B cell (primary cell): Measurements from ENCODE around the gene SBK1. TPM values are rescaled to one million over a fixed set of nuclear protein-coding genes. Genes with fewer than 3 reads are reported as not detected.

Source experiments
- ATAC-seq: fragments of 200-7000 bp; cut with Tn5 transposase; one replicate; pipeline ENCODE4 v1.10.0; 2021; ENCODE audit warnings: low read depth, mild to moderate bottlenecking, moderate number of reproducible peaks, moderate library complexity
- CTCF ChIA-PET: fragments of 350-600 bp; sonication (Branson Sonifier 250); formaldehyde crosslinking; loops from one replicate; lab custom pipeline; 2021; ENCODE audit warnings: antibody characterized with exemption, inconsistent platforms; lab: Charles Lee
- POLR2A ChIA-PET: fragments of 350-600 bp; sonication (Branson Sonifier 250); formaldehyde crosslinking; loops from one replicate; lab custom pipeline; 2021; ENCODE audit warnings: antibody characterized with exemption; lab: Charles Lee
- DNase-seq: peaks from one replicate; pipeline ENCODE4 v3.0.0; 2013
- H2AFZ ChIP-seq: 2 replicates; pipeline ENCODE4 v1.6.1; 2012; ENCODE audit warnings: mild to moderate bottlenecking, low read depth, low read length; ENCODE audit not compliant: insufficient read depth, poor library complexity, severe bottlenecking
- H3K27ac ChIP-seq, 2 donors: 1 replicate in 1 of 2; 2 replicates in 1 of 2; pipeline ENCODE4 v1.5.1; 2012 to 2013; ENCODE audit warnings: low read length in 2 of 2, mild to moderate bottlenecking in 2 of 2, moderate library complexity in 1 of 2
- H3K27me3 ChIP-seq, 4 experiments: fragments of 200-600 bp in 1 of 4; sonication (generic) in 1 of 4; replicated peaks in 1 of 4; 1 replicate in 2 of 4; 2 replicates in 2 of 4; pipeline versions ENCODE4 v1.6.1 to v1.7.0; 2013 to 2016; ENCODE audit warnings: low read length in 3 of 4, mild to moderate bottlenecking in 2 of 4, mixed read lengths in 1 of 4, moderate library complexity in 1 of 4; ENCODE audit not compliant: insufficient read depth in 4 of 4, control insufficient read depth in 3 of 4; ENCODE audit errors: control extremely low read depth in 1 of 4
- H3K36me3 ChIP-seq, 2 experiments: replicated peaks in 1 of 2; 1 replicate in 1 of 2; 2 replicates in 1 of 2; pipeline versions ENCODE4 v1.6.1 to v1.7.1; 2013; ENCODE audit warnings: low read length in 1 of 2; ENCODE audit not compliant: insufficient read depth in 2 of 2, control insufficient read depth in 1 of 2; ENCODE audit errors: control extremely low read depth in 1 of 2, extremely low read depth in 1 of 2
- H3K4me1 ChIP-seq, 2 donors: fragments of 200-600 bp in 1 of 2; sonication (generic) in 1 of 2; 1 replicate in 1 of 2; 2 replicates in 1 of 2; pipeline versions ENCODE4 v1.5.1 to v1.6.1; 2013 to 2017; ENCODE audit warnings: low read length in 2 of 2; ENCODE audit not compliant: control insufficient read depth in 2 of 2, insufficient read depth in 2 of 2
- H3K4me2 ChIP-seq: replicated peaks from 2 replicates; pipeline ENCODE3; 2012; ENCODE audit warnings: mild to moderate bottlenecking, low read depth, low read length; ENCODE audit not compliant: poor library complexity, severe bottlenecking
- H3K4me3 ChIP-seq, 5 experiments: fragments of 200-600 bp in 1 of 5; sonication (generic) in 1 of 5; 1 replicate in 3 of 5; 2 replicates in 2 of 5; pipeline versions ENCODE4 v1.5.1 to v1.7.0; 2011 to 2016; ENCODE audit warnings: low read length in 4 of 5, mild to moderate bottlenecking in 4 of 5, low read depth in 2 of 5, control low read depth in 1 of 5, moderate library complexity in 1 of 5; ENCODE audit not compliant: insufficient read depth in 1 of 5; ENCODE audit errors: control extremely low read depth in 1 of 5, extremely low read depth in 1 of 5
- H3K79me2 ChIP-seq: fragments of 200-600 bp; sonication (generic); one replicate; pipeline ENCODE4 v1.6.0; 2016; ENCODE audit warnings: low read length; ENCODE audit not compliant: control insufficient read depth, insufficient read depth
- H3K9ac ChIP-seq: fragments of 200-600 bp; sonication (generic); 2 replicates; pipeline ENCODE4 v1.6.1; 2017; ENCODE audit warnings: mild to moderate bottlenecking, low read length, moderate library complexity
- H3K9me3 ChIP-seq, 3 donors: one replicate each; pipeline versions ENCODE4 v1.6.1 to v1.7.1; 2013; ENCODE audit warnings: low read length in 2 of 3; ENCODE audit not compliant: control insufficient read depth in 2 of 3, insufficient read depth in 1 of 3; ENCODE audit errors: control extremely low read depth in 1 of 3
- H4K20me1 ChIP-seq: 2 replicates; pipeline ENCODE4 v1.6.0; 2012; ENCODE audit warnings: mild to moderate bottlenecking, low read length; ENCODE audit not compliant: insufficient read depth, control insufficient read depth, poor library complexity, severe bottlenecking
- H3K27ac Mint-ChIP-seq: one replicate; pipeline ENCODE4 v1.8.0; 2021; ENCODE audit warnings: mixed read lengths
- H3K27me3 Mint-ChIP-seq: one replicate; pipeline ENCODE4 v1.8.0; 2021; ENCODE audit warnings: mixed read lengths
- H3K4me1 Mint-ChIP-seq: one replicate; pipeline ENCODE4 v1.8.0; 2021; ENCODE audit warnings: mixed read lengths
- H3K4me3 Mint-ChIP-seq: one replicate; pipeline ENCODE4 v1.8.0; 2021; ENCODE audit warnings: mixed read lengths
- H3K9me3 Mint-ChIP-seq: one replicate; pipeline ENCODE4 v1.8.0; 2022; ENCODE audit warnings: mixed read lengths; ENCODE audit not compliant: insufficient read depth
- EZH2 ChIP-seq: IDR thresholded peaks from 2 replicates; pipeline ENCODE4 v1.6.1; 2012; ENCODE audit warnings: borderline replicate concordance, low read depth, mild to moderate bottlenecking, moderate library complexity, low read length; ENCODE audit not compliant: insufficient read depth, poor library complexity, severe bottlenecking
- WGBS: methylation state at CpG from one replicate; pipeline ENCODE4 v1.1.5; 2013; ENCODE audit warnings: missing lambda C conversion rate; ENCODE audit not compliant: insufficient coverage; 5-methylcytosine and 5-hydroxymethylcytosine counted together
- intact Hi-C: fragments of 100-400 bp; cut with micrococcal nuclease; formaldehyde crosslinking; loops from one replicate; pipeline ENCODE4 v1.10.0; 2022
- polyA plus RNA-seq: library from polyadenylated mRNA; depleted of rRNA; stranded (reverse); fragments of >200 nt; gene quantifications from 2 replicates; pipeline ENCODE4 v1.2.3, GENCODE V29; 2012
- total RNA-seq, 2 donors: library from RNA; stranded (reverse); fragments of 120-200 nt in 1 of 2; gene quantifications; 1 replicate in 1 of 2; 2 replicates in 1 of 2; pipeline versions ENCODE4 v1.2.3 to v1.2.4, GENCODE V29; 2013 to 2022
- TF ChIP-seq, protein P1 (sequence below): fragments of 200-600 bp; IDR thresholded peaks from one replicate; pipeline ENCODE4 v1.8.0; 2022; ENCODE audit warnings: antibody characterized with exemption, mild to moderate bottlenecking

SBK1 gene
- total and polyA plus RNA-seq, 2 donors (not counting 1 experiment from before 2014, with no cell fraction given): 0.22 to 1.3 TPM

DNA sequence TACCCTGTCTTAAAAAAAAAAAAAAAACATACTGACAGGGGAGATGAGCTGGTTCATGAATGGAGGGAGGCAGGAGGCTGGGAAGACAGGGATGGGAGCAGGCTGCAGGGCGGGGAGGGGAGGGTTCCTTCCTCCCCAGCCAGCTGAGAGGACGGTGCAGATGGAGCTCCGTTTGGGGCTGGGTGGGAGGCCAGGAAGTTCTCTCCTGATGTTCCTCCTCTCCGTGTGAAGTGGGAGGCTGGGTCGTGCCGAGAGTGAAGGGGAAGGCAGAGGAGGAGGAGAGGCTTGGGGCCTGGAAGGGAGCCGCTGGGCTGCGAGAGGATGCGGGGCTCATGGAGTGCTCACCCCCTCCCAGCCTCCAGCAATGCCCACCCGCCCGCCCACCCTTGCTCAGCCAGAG is 21.3 kb downstream of the SBK1 start:
- no peaks in the 10 kb centered on the region for H3K36me3 ChIP-seq
- WGBS: 100% methylated on average over 1 of the region's 11 CpGs
- TF ChIP-seq, protein P1, sequence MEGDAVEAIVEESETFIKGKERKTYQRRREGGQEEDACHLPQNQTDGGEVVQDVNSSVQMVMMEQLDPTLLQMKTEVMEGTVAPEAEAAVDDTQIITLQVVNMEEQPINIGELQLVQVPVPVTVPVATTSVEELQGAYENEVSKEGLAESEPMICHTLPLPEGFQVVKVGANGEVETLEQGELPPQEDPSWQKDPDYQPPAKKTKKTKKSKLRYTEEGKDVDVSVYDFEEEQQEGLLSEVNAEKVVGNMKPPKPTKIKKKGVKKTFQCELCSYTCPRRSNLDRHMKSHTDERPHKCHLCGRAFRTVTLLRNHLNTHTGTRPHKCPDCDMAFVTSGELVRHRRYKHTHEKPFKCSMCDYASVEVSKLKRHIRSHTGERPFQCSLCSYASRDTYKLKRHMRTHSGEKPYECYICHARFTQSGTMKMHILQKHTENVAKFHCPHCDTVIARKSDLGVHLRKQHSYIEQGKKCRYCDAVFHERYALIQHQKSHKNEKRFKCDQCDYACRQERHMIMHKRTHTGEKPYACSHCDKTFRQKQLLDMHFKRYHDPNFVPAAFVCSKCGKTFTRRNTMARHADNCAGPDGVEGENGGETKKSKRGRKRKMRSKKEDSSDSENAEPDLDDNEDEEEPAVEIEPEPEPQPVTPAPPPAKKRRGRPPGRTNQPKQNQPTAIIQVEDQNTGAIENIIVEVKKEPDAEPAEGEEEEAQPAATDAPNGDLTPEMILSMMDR: no peak
- no peak for TF ChIP-seq EZH2
- intact Hi-C loops: no loop called here
- no peak for DNase-seq
- no peaks in the 10 kb centered on the region for H3K27me3 ChIP-seq
- no peaks in the 10 kb centered on the region for H4K20me1 ChIP-seq
- no peak overlapping the region for H3K4me3 ChIP-seq
- H2AFZ ChIP-seq: no peak overlapping the region
- ATAC-seq: no peak
- peaks cover 12 to 31% of the 10 kb centered on the region in 2 donors for H3K4me1 ChIP-seq
- no peak overlapping the region for H3K4me2 ChIP-seq
- ChIA-PET POLR2A (interaction anchor here (0.7 kb wide), 1 partner anchor 20 kb away, joined by 3 read pairs; no protein-coding TSS in a partner anchor), CTCF (interaction anchor here (1.2 to 1.8 kb wide), 2 partner anchors 8 to 36 kb away, joined by 4 to 7 read pairs; no protein-coding TSS in a partner anchor)
- Mint-ChIP-seq H3K4me1 (peaks cover 27% of the 10 kb centered on the region), H3K27me3 (no peaks in the 10 kb centered on the region), H3K27ac (no peak overlapping the region), H3K9me3 (peaks cover 3% of the 10 kb centered on the region), H3K4me3 (no peak overlapping the region)
- H3K9ac ChIP-seq: no peak overlapping the region
- no peaks in the 10 kb centered on the region for H3K79me2 ChIP-seq
- H3K27ac ChIP-seq: no peak overlapping the region
- H3K9me3 ChIP-seq: peaks cover 0 to 10% (median 0%) of the 10 kb centered on the region in 3 donors

DNA sequence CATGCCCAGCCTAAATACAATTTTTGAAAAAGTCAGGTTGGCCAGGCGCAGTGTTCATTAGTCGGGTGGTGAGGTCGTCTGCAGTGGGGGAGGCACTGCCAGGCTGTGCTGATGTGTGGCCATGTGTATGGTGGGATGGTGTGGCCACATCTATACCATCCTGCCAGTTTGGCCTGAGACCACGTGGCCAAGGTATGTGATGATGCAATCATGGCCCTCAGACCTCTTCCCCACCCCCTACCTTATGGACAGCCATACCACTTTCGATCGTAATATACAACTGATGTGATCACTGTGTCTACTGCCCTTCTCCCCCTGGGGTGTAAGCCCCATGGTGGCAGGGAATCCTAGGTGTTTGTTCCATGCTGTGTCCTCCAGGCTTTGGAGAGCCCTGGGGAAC is 23.7 kb downstream of the SBK1 start:
- no peak for ATAC-seq
- Histone ChIP-seq H3K79me2 (no peaks in the 10 kb centered on the region), H3K9me3 (peaks cover 0 to 3% (median 0%) of the 10 kb centered on the region in 3 donors), H3K4me2 (no peak overlapping the region), H3K36me3 (no peaks in the 10 kb centered on the region), H3K4me3 (no peak overlapping the region), H2AFZ (no peak overlapping the region), H4K20me1 (no peaks in the 10 kb centered on the region), H3K27ac (no peak overlapping the region), H3K4me1 (peaks cover 0 to 10% of the 10 kb centered on the region in 2 donors), H3K27me3 (no peaks in the 10 kb centered on the region), H3K9ac (no peak overlapping the region)
- Mint-ChIP-seq H3K27me3 (no peaks in the 10 kb centered on the region), H3K27ac (no peak overlapping the region), H3K9me3 (no peaks in the 10 kb centered on the region), H3K4me1 (peaks cover 5% of the 10 kb centered on the region), H3K4me3 (no peak overlapping the region)
- intact Hi-C loops: loop anchor here (2.0 kb wide), 1 partner anchor 23 kb away; the partner anchor contains the start of gene SBK1
- POLR2A ChIA-PET: no interaction called here
- WGBS: 50% methylated on average over 1 of the region's 6 CpGs
- CTCF ChIA-PET: interaction anchor here (0.7 to 5.7 kb wide), 11 partner anchors 9 to 181 kb away, joined by 3 to 118 read pairs (median 4); no protein-coding TSS in a partner anchor
- no peak for DNase-seq
- TF ChIP-seq EZH2: no peak
- TF ChIP-seq, protein P1: no peak
